ENCODE measurements around the gene CCDC127.

The CCDC127 gene

DNA sequence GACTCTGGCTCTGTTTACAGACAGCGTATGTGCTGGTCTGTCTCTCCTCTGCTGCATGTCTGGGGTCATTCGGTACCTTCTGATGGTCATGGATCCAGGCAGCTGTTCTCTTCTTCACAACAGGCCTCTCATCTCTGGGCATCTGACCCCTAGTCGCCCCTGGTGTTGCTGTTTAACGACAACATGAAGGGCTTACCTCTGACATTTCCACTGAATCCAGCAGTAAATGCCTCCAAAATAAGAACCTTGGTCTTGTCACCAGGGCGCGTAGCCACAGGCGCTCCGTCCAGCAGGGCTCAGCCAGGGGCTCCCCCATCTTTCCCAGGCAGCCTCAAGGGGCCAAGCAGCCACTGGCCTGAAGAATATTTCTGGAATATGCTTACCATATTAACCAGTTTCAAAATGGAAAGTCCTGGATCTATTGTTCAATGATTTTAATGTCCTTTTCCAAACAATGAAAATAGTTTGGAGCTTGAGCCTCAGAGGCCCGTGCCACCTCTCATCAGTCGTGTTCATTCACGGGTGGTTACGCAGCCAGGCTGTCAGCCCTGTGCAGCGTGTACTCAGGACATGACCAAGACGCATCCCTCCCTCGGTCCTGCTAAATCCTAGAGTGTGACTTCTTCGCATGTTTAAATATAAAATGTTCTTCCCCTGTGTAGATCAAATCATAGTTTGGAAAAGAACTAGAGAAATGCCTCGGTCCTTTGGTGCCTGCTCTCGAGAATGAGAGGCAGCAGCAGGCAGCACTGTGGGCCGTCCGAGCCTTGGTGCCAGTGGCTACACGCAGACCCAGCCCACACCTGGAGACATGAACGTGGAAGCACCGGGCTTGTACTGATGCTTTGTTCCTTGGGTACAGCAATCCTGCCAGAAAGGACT, 56.8 kb downstream of the CCDC127 start:
- TF ChIP-seq CEBPB (IDR thresholded peaks at IDR 0.05) (no peak), FOXM1 (IDR thresholded peaks at IDR 0.05; ENCODE audit: borderline replicate concordance, low read depth) (no peak), NFIC (IDR thresholded peaks at IDR 0.05) (no peak), TCF12 (IDR thresholded peaks at IDR 0.05; ENCODE audit: low read depth) (no peak), CREB1 (IDR thresholded peaks at IDR 0.05; ENCODE audit: low read depth) (no peak), RAD21 (IDR thresholded peaks at IDR 0.05; ENCODE audit: low read depth) (no peak), USF1 (IDR thresholded peaks at IDR 0.05) (no peak), EGR1 (IDR thresholded peaks at IDR 0.05) (no peak), YY1 (IDR thresholded peaks at IDR 0.05; ENCODE audit: low read depth) (no peak), TAF1 (IDR thresholded peaks at IDR 0.05; ENCODE audit: low read depth) (no peak), REST (IDR thresholded peaks at IDR 0.05; ENCODE audit: low read depth) (no peak), TEAD4 (IDR thresholded peaks at IDR 0.05) (no peak), EP300 (IDR thresholded peaks at IDR 0.05; ENCODE audit: borderline replicate concordance) (no peak), ZBTB7A (IDR thresholded peaks at IDR 0.05; ENCODE audit: low read depth) (no peak)
- TF ChIP-seq, protein P1, sequence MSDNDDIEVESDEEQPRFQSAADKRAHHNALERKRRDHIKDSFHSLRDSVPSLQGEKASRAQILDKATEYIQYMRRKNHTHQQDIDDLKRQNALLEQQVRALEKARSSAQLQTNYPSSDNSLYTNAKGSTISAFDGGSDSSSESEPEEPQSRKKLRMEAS (IDR thresholded peaks at IDR 0.05): no peak

GRCh38 chr5:160173-160510, 57.8 kb downstream of the CCDC127 start:
- TF ChIP-seq REST (IDR thresholded peaks at IDR 0.05; ENCODE audit: low read depth): no peak
- TF ChIP-seq TAF1 (IDR thresholded peaks at IDR 0.05; ENCODE audit: low read depth): no peak
- no peak for TF ChIP-seq EP300 (IDR thresholded peaks at IDR 0.05; ENCODE audit: borderline replicate concordance)
- TF ChIP-seq EGR1 (IDR thresholded peaks at IDR 0.05): no peak
- no peak for TF ChIP-seq TCF12 (IDR thresholded peaks at IDR 0.05; ENCODE audit: low read depth)
- no peak for TF ChIP-seq YY1 (IDR thresholded peaks at IDR 0.05; ENCODE audit: low read depth)

GRCh38 chr5:159448-160172, 58.3 kb downstream of the CCDC127 start:
- TF ChIP-seq TCF12 (IDR thresholded peaks at IDR 0.05; ENCODE audit: low read depth): no peak
- no peak for TF ChIP-seq TEAD4 (IDR thresholded peaks at IDR 0.05)
- TF ChIP-seq, protein P1 (IDR thresholded peaks at IDR 0.05): no peak
- TF ChIP-seq RAD21 (IDR thresholded peaks at IDR 0.05; ENCODE audit: low read depth): no peak
- no peak for TF ChIP-seq CEBPB (IDR thresholded peaks at IDR 0.05)
- no peak for TF ChIP-seq NFIC (IDR thresholded peaks at IDR 0.05)
- TF ChIP-seq ZBTB7A (IDR thresholded peaks at IDR 0.05; ENCODE audit: low read depth): no peak
- TF ChIP-seq FOXM1 (IDR thresholded peaks at IDR 0.05; ENCODE audit: borderline replicate concordance, low read depth): no peak
- TF ChIP-seq CREB1 (IDR thresholded peaks at IDR 0.05; ENCODE audit: low read depth): no peak
- TF ChIP-seq REST (IDR thresholded peaks at IDR 0.05; ENCODE audit: low read depth): no peak
- TF ChIP-seq EGR1 (IDR thresholded peaks at IDR 0.05): no peak

DNA sequence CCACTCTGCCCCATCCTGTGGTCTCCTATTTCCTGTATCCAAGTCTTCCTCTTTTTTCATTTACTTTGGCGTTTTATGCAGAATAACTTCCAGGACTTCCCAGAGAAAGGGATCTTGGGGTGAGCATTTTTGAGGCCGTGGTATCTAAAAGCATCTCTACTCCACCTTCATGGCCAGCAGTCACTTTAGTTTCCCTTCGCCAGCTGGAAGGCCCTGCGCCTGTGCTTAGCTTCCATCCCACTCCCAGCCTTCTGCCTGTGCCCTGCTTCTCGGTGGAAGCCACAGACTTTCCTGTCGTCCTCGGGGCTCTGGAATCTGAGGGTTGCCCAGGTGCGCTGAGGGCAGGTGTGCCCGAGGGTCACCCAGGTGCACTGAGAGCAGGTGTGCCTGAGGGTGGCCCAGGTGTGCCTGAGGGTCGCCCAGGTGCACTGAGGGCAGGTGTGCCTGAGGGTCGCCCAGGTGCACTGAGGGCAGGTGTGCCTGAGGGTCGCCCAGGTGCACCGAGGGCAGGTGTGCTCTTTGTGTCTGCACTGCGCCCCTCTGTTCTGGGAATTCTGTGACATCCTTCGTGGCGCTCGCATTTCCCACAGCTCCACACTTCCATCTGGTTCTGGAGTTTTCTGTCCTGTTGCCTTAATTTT, 59.0 kb downstream of the CCDC127 start:
- TF ChIP-seq EGR1 (IDR thresholded peaks at IDR 0.05) (no peak), NFIC (IDR thresholded peaks at IDR 0.05) (no peak), YY1 (IDR thresholded peaks at IDR 0.05; ENCODE audit: low read depth) (no peak), EP300 (IDR thresholded peaks at IDR 0.05; ENCODE audit: borderline replicate concordance) (no peak), REST (IDR thresholded peaks at IDR 0.05; ENCODE audit: low read depth) (no peak), FOXM1 (IDR thresholded peaks at IDR 0.05; ENCODE audit: borderline replicate concordance, low read depth) (no peak), CEBPB (IDR thresholded peaks at IDR 0.05) (no peak), USF1 (IDR thresholded peaks at IDR 0.05) (no peak), TAF1 (IDR thresholded peaks at IDR 0.05; ENCODE audit: low read depth) (no peak), TCF12 (IDR thresholded peaks at IDR 0.05; ENCODE audit: low read depth) (no peak), TEAD4 (IDR thresholded peaks at IDR 0.05) (no peak), CREB1 (IDR thresholded peaks at IDR 0.05; ENCODE audit: low read depth) (no peak), ZBTB7A (IDR thresholded peaks at IDR 0.05; ENCODE audit: low read depth) (no peak), RAD21 (IDR thresholded peaks at IDR 0.05; ENCODE audit: low read depth) (no peak)
- TF ChIP-seq, protein P1 (IDR thresholded peaks at IDR 0.05): no peak
